LNCaP clone FGC (cell line): ENCODE results near the gene CREB5.
"Not testable (repeated sequence)": the region's sequence is repeated elsewhere in the genome, so short reads cannot be mapped to it uniquely, and the experiment has no call there.

Experiments used
- DNase-seq: peaks from one replicate; pipeline ENCODE4 v3.0.0-alpha.2; 2011; ENCODE audit warnings: low read depth
- H3K4me3 ChIP-seq: 2 replicates; pipeline ENCODE4 v1.5.1; 2011; ENCODE audit warnings: mild to moderate bottlenecking, low read depth, low read length, control low read depth
- CTCF ChIP-seq: IDR thresholded peaks from 2 replicates; pipeline ENCODE4 v1.5.1; 2012; ENCODE audit warnings: mild to moderate bottlenecking; ENCODE audit not compliant: control insufficient read depth, insufficient read depth; ENCODE audit errors: extremely low read depth

The CREB5 gene

GRCh38 chr7:28597284-28597683 lies 185.0 kb downstream of the CREB5 start:
- no peak for DNase-seq
- H3K4me3 ChIP-seq, result no peak overlapping the region
- TF ChIP-seq CTCF, result no peak

GRCh38 chr7:28598037-28598436 lies 185.7 kb downstream of the CREB5 start:
- H3K4me3 ChIP-seq, DNase-seq: not testable (repeated sequence)

- no peak for TF ChIP-seq CTCF
- no peak overlapping the region for H3K4me3 ChIP-seq
- no peak for DNase-seq
These were observed 186.3 kb downstream of the CREB5 start for GRCh38 chr7:28598586-28598985.

GRCh38 chr7:28599411-28599810 lies 187.1 kb downstream of the CREB5 start:
- no peak overlapping the region for H3K4me3 ChIP-seq
- DNase-seq, result no peak
- no peak for TF ChIP-seq CTCF

GRCh38 chr7:28602282-28602681 lies 190.0 kb downstream of the CREB5 start:
- no peak for DNase-seq
- TF ChIP-seq CTCF, result no peak
- no peak overlapping the region for H3K4me3 ChIP-seq

- DNase-seq, result no peak
- TF ChIP-seq CTCF, result no peak
- no peak overlapping the region for H3K4me3 ChIP-seq
These were observed 193.2 kb downstream of the CREB5 start for GRCh38 chr7:28605427-28606085.

- DNase-seq, result no peak
- TF ChIP-seq CTCF, result no peak
These were observed 194.1 kb downstream of the CREB5 start for GRCh38 chr7:28606421-28606820.

More at GRCh38 chr7:28606421-28606820, 194.1 kb downstream of the CREB5 start:
- no peak overlapping the region for H3K4me3 ChIP-seq
